Fibroblast of mammary gland (primary cell): ENCODE data around the gene WNT4.

Source experiments
- DNase-seq: peaks from one replicate; pipeline ENCODE4 v3.0.0-alpha.2; 2010; ENCODE audit warnings: low read depth
- H3K4me3 ChIP-seq: 2 replicates; pipeline ENCODE4 v1.5.1; 2011; ENCODE audit warnings: low read depth, mild to moderate bottlenecking, low read length, moderate library complexity; ENCODE audit not compliant: control insufficient read depth
- TF ChIP-seq, protein P1 (sequence below): conservative IDR thresholded peaks from 2 replicates; pipeline ENCODE4 v1.5.1; 2011; ENCODE audit warnings: low read depth, low read length, inconsistent platforms; ENCODE audit not compliant: control insufficient read depth, insufficient read depth

WNT4 gene

DNA sequence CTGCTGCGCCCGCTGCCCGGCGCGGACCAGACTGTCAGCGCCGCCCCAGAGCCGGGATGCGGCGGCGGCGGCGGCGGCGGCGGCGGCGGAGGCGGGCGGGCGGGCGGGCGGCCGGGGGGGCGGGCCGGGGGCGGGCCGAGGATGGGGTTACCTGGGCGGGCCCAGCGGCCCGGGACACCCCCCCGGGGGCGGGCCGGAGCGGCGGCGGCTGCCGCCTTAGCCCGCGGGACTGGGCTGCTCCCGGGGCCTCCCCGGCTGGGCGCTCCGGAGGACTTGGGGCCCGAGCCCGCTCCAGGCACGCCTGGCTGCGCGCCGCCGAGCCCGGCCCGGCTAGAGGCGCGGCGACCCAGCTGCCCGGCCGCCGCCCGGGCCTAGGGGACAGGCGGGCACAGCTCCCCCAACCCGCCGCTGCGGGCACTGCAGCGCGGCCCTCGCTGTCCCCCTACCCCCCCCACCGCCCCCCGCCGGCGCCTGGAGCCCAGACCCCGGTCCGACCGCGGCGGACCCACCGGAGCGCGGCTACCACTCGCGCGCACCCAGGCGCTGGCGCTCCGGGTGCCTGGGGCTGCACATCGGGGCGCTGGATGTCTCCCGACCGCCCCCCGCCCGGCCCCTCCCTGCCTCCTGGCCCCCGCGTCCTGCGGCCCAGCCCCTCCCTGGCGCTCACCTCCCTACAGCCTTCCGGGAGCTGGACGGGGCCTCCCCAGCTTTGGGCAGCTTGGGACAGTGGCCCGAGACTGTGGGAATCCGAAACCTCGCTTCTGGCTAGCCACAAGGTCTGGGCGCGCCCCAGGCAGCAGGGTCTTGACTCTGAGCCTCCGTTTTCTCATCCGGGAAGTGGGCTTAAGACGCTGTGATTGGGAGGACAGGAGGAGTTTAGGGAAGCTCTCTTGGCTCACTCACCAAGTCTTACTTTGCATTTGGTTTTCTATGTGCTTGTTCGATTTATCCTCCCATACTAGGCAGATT, at the start of gene WNT4:
WNT4 (minus strand) TSS at position 33 of the 969 bp plus-strand sequence. CDS start 175 bp downstream, outside the sequence.
- DNase-seq = no peak
- TF ChIP-seq, protein P1, sequence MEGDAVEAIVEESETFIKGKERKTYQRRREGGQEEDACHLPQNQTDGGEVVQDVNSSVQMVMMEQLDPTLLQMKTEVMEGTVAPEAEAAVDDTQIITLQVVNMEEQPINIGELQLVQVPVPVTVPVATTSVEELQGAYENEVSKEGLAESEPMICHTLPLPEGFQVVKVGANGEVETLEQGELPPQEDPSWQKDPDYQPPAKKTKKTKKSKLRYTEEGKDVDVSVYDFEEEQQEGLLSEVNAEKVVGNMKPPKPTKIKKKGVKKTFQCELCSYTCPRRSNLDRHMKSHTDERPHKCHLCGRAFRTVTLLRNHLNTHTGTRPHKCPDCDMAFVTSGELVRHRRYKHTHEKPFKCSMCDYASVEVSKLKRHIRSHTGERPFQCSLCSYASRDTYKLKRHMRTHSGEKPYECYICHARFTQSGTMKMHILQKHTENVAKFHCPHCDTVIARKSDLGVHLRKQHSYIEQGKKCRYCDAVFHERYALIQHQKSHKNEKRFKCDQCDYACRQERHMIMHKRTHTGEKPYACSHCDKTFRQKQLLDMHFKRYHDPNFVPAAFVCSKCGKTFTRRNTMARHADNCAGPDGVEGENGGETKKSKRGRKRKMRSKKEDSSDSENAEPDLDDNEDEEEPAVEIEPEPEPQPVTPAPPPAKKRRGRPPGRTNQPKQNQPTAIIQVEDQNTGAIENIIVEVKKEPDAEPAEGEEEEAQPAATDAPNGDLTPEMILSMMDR = no peak
- no peak within 1 kb of the TSS for H3K4me3 ChIP-seq

DNA sequence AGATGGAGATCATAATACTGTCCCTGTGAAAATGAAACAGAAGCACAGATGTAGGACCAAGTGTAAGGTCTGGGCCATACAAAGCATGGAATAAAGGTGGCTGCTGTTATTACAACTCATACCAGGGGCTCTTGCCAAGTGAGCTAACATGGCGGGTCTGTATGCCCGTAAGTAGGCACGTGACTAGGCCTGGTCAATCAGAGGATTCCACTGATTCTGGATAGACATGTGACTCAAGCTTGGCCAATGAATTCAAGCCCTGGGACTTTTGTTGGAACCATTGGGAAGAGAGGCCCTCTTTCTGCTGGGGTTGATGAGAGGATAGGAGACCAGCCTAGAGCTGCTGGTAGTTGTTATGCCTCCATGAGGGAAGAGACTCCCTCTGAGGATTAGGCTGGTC, 47.8 kb upstream of the WNT4 start:
- H3K4me3 ChIP-seq = no peak overlapping the region
- TF ChIP-seq, protein P1 = no peak
- DNase-seq = no peak

DNA sequence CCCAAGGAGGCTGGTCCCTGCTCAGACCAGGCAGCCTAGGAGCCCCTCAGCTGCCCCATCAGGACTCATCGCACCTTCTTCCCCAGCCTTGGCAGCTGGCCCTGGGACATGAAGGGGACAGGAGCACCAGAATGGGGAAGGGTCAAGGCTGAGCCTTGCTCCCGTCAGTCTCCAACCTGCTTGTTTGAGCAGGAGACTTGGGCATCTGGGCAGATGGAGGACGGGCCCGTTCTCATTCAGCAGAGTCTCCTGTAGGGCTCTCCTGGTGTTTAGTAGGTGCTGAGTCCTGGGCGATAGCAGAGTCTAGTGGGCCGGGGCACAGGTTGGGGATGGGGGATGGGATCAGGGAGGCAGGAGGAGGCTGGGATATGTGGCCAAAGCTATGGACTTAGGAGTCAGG, 47.4 kb upstream of the WNT4 start:
- DNase-seq = no peak
- H3K4me3 ChIP-seq = no peak overlapping the region
- TF ChIP-seq, protein P1 = no peak

DNA sequence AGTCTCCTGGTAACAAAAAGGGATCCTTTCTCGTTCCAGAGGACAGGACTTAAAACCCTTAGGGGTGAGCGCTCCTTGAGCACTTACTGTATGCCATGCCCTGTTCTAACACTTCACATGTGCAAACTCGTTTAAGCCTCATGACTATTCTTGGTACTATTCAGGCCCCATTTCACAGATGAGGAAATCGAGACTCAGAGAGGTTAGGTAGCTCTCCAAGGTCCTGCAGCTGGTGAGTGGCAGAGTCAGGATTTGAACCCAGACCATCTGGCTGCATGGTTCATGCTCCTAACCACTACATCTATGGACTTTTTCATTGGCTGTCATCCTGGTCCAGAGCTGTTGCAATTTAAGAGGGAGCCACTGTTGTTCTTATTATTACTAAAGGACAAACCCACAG, 46.7 kb upstream of the WNT4 start:
- no peak overlapping the region for H3K4me3 ChIP-seq
- no peak for DNase-seq
- TF ChIP-seq, protein P1 = no peak

DNA sequence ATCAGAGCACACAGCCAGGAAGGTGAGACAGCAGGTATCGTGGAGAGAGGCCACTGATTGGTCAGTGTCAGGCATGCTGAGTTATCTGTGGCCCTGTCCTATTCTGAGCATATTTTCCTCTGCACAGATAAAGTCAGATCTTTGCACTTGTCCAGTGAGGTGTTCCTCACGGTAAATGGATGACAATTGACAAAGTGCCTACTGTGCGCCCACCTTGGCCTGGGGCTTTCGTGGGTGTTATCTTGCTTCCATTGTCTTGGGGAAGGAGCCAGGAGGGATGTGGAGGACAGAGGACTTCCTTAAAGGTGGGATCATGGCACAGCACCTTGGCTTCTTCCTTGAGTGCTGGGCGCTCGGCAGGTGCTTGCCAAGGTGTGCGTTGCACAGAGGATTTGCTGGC, 46.0 kb upstream of the WNT4 start:
- TF ChIP-seq, protein P1 = no peak
- DNase-seq = no peak
- H3K4me3 ChIP-seq = no peak overlapping the region

DNA sequence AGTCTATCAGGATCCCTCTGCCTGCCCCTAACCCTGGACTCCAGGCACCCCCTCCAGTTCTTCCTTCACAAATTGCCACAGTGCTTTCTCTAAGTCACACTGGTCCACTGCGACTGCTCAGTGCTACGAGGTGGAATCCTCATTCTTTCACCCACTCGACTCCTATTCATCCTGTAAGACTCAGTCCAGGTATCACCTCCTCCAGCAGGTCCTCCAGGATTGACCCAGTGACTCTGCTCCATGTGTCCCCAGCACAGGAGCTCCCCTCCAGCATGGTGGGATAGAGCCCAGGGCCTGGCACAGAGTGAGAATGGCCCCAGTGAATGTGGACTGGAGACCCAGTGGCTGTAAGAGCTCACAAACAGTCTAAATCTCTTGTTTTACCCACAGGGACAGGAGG, 45.5 kb upstream of the WNT4 start:
- no peak for DNase-seq
- TF ChIP-seq, protein P1 = no peak
- no peak overlapping the region for H3K4me3 ChIP-seq
